ENCODE data around the gene SRGAP1. TPM values are rescaled to one million over a fixed set of nuclear protein-coding genes. Genes with fewer than 3 reads are reported as not detected.
A peak's percentile ranks its signal among the peaks of the same experiment; 100 is the strongest.

SRGAP1 gene
- total RNA-seq, 4 donors from 2014 or later, result 13.1 to 81.5 (median 22.4) TPM

DNA sequence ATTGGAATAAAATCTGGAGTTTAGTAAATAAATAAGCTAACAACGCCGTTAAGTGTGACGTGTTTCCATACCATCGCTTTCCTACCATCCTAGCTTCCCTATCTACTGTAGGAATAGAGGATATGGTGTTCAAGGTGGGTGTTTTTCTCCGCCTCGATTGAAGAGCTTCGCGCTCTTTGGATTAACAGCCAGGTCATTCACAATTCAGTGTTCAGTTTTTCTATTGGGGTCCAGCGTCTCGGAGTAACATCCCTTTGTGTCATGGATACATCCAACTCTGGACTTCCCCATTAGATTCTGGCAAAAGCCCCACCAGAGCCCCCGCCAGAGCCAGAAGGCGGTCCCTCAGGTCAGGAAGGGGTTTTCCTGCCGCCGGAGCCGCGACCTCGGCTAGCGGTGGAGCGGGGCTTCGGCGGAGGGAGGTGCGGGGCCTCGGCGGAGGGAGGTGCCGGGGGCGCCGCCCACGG is 1.2 kb upstream of the SRGAP1 start:
- no peak for DNase-seq (ENCODE audit: low spot score in 2 of 2)
- 12 to 18% methylated on average over 12 to 27 of the region's 28 CpGs for WGBS, 2 donors

DNA sequence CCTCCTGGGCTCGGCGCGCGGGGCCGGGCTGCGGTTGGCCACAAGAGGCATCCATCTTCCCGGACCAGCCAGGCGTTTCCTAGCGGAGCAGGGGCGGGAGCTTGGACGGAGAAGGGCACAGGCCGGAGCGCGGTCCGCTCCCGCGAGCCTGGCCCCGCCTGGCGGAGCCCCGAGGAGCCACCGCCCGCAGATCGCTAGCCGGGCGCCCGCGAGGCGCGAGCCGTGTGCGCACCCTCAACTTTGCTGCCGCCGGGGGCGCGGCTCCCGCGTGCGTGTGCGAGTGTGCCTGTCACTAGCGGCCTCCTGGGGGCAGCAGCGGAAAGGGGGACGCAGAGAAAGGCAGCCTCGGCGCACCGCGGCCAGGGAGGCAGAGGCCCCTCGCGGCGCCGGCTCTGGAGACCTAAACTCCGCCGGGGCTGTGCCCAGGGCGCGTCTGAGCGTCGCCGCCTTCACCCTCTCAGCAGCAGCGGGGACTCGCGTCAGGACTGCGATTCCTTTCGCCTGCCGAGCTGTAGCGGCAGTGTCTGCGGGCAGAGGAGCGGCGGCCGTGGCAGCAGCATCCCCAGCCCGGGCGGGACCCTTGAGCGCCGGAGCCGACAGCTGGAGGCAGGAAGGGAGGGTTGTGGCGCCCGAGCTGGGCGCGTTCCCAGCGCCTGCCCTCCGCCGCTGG is 644 bp upstream of the SRGAP1 start:
- WGBS, 2 donors, result 0 to 3% methylated on average over 7 to 10 of the region's 80 CpGs
- Histone ChIP-seq H3K4me3 (peak overlapping the region; percentile 76 to 92 (median 86)), H3K4me1 (peaks cover 0 to 25% (median 7%) of the 10 kb centered on the region in 4 donors), H3K9me3 (no peaks in the 10 kb centered on the region), H3K27ac (peak overlapping the region; percentile 92 to 96 (median 92)), H3K36me3 (no peaks in the 10 kb centered on the region), H3K27me3 (no peaks in the 10 kb centered on the region)
- TF ChIP-seq POLR2A (IDR thresholded peaks at IDR 0.05) (peak; percentile 28 to 65), EP300 (IDR thresholded peaks at IDR 0.05) (peak in 1 of 2 donors; percentile 86)
- TF ChIP-seq, protein P1, sequence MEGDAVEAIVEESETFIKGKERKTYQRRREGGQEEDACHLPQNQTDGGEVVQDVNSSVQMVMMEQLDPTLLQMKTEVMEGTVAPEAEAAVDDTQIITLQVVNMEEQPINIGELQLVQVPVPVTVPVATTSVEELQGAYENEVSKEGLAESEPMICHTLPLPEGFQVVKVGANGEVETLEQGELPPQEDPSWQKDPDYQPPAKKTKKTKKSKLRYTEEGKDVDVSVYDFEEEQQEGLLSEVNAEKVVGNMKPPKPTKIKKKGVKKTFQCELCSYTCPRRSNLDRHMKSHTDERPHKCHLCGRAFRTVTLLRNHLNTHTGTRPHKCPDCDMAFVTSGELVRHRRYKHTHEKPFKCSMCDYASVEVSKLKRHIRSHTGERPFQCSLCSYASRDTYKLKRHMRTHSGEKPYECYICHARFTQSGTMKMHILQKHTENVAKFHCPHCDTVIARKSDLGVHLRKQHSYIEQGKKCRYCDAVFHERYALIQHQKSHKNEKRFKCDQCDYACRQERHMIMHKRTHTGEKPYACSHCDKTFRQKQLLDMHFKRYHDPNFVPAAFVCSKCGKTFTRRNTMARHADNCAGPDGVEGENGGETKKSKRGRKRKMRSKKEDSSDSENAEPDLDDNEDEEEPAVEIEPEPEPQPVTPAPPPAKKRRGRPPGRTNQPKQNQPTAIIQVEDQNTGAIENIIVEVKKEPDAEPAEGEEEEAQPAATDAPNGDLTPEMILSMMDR (IDR thresholded peaks at IDR 0.05), result peak; percentile 86 to 100 (median 97)
- DNase-seq (ENCODE audit: low spot score in 2 of 2), result peak; percentile 78 to 81

More for the DNA sequence above, 1.2 kb upstream of the SRGAP1 start:
- peaks cover 0 to 24% (median 7%) of the 10 kb centered on the region in 4 donors for H3K4me1 ChIP-seq
- H3K9me3 ChIP-seq, result no peaks in the 10 kb centered on the region
- H3K4me3 ChIP-seq, result peak overlapping the region; percentile 76 to 92 (median 86)
- H3K36me3 ChIP-seq, result no peaks in the 10 kb centered on the region
- TF ChIP-seq, protein P1 (IDR thresholded peaks at IDR 0.05), result no peak
- peak overlapping the region; percentile 92 to 96 (median 92) for H3K27ac ChIP-seq
- H3K27me3 ChIP-seq, result no peaks in the 10 kb centered on the region

DNA sequence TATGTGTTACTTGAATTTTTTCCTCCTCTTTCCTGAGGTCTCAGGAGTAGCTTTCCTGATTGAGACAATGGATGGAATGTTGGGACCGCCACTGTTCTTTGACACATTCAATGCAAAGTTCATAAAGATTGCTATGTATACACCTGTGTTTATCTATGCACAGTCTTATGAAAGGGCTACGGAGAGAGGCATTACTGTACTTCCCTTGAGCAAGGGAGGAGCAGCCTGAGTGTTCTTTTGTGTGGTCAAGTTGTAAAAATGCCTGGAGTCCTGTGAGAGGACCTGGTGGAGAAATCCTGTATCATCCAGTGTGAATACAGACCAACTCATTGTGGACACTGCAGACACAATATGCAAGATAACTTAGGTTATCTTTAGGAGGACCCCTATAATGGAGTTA is 1.2 kb downstream of the SRGAP1 start:
- 17 to 19% methylated on average over 2 of the region's 2 CpGs for WGBS, 2 donors
- H3K36me3 ChIP-seq, result no peaks in the 10 kb centered on the region
- TF ChIP-seq EP300 (IDR thresholded peaks at IDR 0.05), result no peak
- TF ChIP-seq POLR2A (IDR thresholded peaks at IDR 0.05), result no peak
- TF ChIP-seq, protein P1 (IDR thresholded peaks at IDR 0.05), result no peak
- H3K4me3 ChIP-seq, result peak overlapping the region; percentile 76 to 92 (median 86)
- H3K27me3 ChIP-seq, result no peaks in the 10 kb centered on the region
- H3K4me1 ChIP-seq, result peaks cover 0 to 44% (median 7%) of the 10 kb centered on the region in 4 donors
- H3K9me3 ChIP-seq, result no peaks in the 10 kb centered on the region
- DNase-seq (ENCODE audit: low spot score in 2 of 2), result no peak
- H3K27ac ChIP-seq, result peak overlapping the region in 1 of 4 donors; percentile 92

DNA sequence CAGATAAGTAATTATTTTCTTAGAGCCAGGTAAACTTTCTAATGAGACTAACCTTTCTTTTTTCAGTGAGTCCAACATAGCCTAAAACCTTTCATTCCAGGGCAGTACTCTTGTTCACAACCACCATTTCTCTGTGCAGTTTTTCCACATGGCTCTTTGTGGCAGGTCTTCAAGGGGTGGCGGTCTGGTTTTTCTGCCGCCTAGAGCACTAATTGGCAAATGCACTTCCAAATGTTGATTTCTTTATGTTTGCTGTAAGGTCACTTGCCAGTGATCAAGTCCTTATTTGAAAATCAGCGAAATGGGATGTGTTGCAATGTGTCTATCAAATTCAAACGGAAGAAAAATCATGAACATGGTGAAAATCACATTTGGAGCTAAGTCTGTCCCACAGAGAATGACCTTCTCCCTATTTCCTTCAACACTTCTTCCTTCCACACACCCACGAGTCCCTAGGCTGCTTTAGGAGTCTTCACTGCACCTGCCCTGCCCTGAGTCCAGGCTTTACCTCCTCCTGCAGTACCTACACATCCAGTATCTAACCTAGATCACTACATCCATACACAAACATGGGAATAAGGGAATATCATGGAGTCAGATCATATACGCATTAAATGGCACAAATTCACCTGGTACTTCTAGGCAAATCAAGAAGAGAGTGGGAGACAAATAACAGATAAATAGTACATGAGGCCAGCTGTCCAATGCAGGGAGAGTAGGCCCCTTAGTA is 1.9 kb downstream of the SRGAP1 start:
- no peaks in the 10 kb centered on the region for H3K9me3 ChIP-seq
- H3K4me3 ChIP-seq, result peak overlapping the region in 2 of 4 donors; percentile 76 to 92
- no peaks in the 10 kb centered on the region for H3K36me3 ChIP-seq

DNA sequence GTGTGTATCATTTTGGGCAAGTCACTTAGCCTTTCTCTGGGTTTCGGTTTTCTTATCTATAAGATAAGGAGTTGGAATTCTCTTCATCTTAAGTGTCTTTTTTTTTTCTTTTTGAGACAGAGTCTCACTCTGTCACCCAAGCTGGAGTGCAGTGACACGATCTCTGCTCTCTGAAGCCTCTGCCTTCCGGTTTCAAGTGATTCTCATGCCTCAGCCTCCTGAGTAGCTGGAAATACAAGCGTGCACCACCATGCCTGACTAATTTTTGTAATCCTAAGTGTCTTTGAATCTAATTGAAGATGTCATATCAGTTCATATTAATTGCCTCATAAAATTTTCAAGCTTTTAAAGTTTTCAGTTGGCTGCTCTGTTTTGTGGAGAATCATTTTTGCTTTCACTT is 4.0 kb downstream of the SRGAP1 start:
- DNase-seq (ENCODE audit: low spot score in 2 of 2), result no peak
- TF ChIP-seq POLR2A (IDR thresholded peaks at IDR 0.05) (no peak), EP300 (IDR thresholded peaks at IDR 0.05) (no peak)
- TF ChIP-seq, protein P1 (IDR thresholded peaks at IDR 0.05), result no peak
- Histone ChIP-seq H3K27ac (no peak overlapping the region), H3K4me3 (no peak overlapping the region), H3K4me1 (peaks cover 0 to 38% (median 7%) of the 10 kb centered on the region in 4 donors), H3K27me3 (no peaks in the 10 kb centered on the region), H3K36me3 (no peaks in the 10 kb centered on the region), H3K9me3 (no peaks in the 10 kb centered on the region)
- 84 to 91% methylated on average over 4 of the region's 4 CpGs for WGBS, 2 donors

More for the DNA sequence above, 1.9 kb downstream of the SRGAP1 start:
- TF ChIP-seq POLR2A (IDR thresholded peaks at IDR 0.05) (no peak), EP300 (IDR thresholded peaks at IDR 0.05) (no peak)
- WGBS, 2 donors, result 69 to 70% methylated on average over 6 of the region's 6 CpGs
- DNase-seq (ENCODE audit: low spot score in 2 of 2), result no peak
- no peaks in the 10 kb centered on the region for H3K27me3 ChIP-seq
- peak overlapping the region in 1 of 4 donors; percentile 92 for H3K27ac ChIP-seq
- peaks cover 0 to 44% (median 7%) of the 10 kb centered on the region in 4 donors for H3K4me1 ChIP-seq
